Measurements from ENCODE around the gene TCF25.
A peak's percentile ranks its signal among the peaks of the same experiment; 100 is the strongest.

The TCF25 gene

GRCh38 chr16:89915303-89916232 lies 42.2 kb downstream of the TCF25 start:
- Histone ChIP-seq H3K27ac (ENCODE audit: low read length) (no peak overlapping the region), H3K4me1 (ENCODE audit: control insufficient read depth, insufficient read depth, low read length) (peaks cover 22% of the 10 kb centered on the region), H3K9me3 (ENCODE audit: control insufficient read depth in 2 of 2, low read length in 2 of 2) (no peaks in the 10 kb centered on the region), H3K4me3 (ENCODE audit: low read length in 2 of 2) (no peak overlapping the region), H3K9ac (ENCODE audit: low read length in 2 of 2) (no peak overlapping the region), H3K36me3 (ENCODE audit: control insufficient read depth in 2 of 2, insufficient read depth in 2 of 2, low read length in 2 of 2) (peaks cover 8 to 9% of the 10 kb centered on the region in 2 donors), H3K27me3 (ENCODE audit: control insufficient read depth in 1 of 2, insufficient read depth in 2 of 2, low read length in 2 of 2) (peaks cover 6 to 25% of the 10 kb centered on the region in 2 donors)

GRCh38 chr16:89917773-89918452 lies 44.5 kb downstream of the TCF25 start:
- H3K27ac ChIP-seq (ENCODE audit: low read length), result no peak overlapping the region
- H3K9me3 ChIP-seq (ENCODE audit: control insufficient read depth in 2 of 2, low read length in 2 of 2), result no peaks in the 10 kb centered on the region
- no peak overlapping the region for H3K9ac ChIP-seq (ENCODE audit: low read length in 2 of 2)
- H3K4me3 ChIP-seq (ENCODE audit: low read length in 2 of 2), result peak overlapping the region; percentile 32 to 68
- peaks cover 8 to 34% of the 10 kb centered on the region in 2 donors for H3K27me3 ChIP-seq (ENCODE audit: control insufficient read depth in 1 of 2, insufficient read depth in 2 of 2, low read length in 2 of 2)
- H3K36me3 ChIP-seq (ENCODE audit: control insufficient read depth in 2 of 2, insufficient read depth in 2 of 2, low read length in 2 of 2), result no peaks in the 10 kb centered on the region
- peaks cover 38% of the 10 kb centered on the region for H3K4me1 ChIP-seq (ENCODE audit: control insufficient read depth, insufficient read depth, low read length)

GRCh38 chr16:89918453-89919347 lies 45.3 kb downstream of the TCF25 start, which contains the start of gene MC1R:
TSS of gene MC1R (plus strand) at chr16:89918862. CDS start at chr16:89919259, 397 bp downstream.
- H3K27me3 ChIP-seq (ENCODE audit: control insufficient read depth in 1 of 2, insufficient read depth in 2 of 2, low read length in 2 of 2), result peaks cover 8 to 40% of the 10 kb centered on the region in 2 donors
- H3K36me3 ChIP-seq (ENCODE audit: control insufficient read depth in 2 of 2, insufficient read depth in 2 of 2, low read length in 2 of 2), result no peaks in the 10 kb centered on the region
- H3K9ac ChIP-seq (ENCODE audit: low read length in 2 of 2), result no peak within 1 kb of the TSS
- no peaks in the 10 kb centered on the region for H3K9me3 ChIP-seq (ENCODE audit: control insufficient read depth in 2 of 2, low read length in 2 of 2)
- peaks cover 43% of the 10 kb centered on the region for H3K4me1 ChIP-seq (ENCODE audit: control insufficient read depth, insufficient read depth, low read length)
- H3K27ac ChIP-seq (ENCODE audit: low read length), result no peak within 1 kb of the TSS
- H3K4me3 ChIP-seq (ENCODE audit: low read length in 2 of 2), result peak within 1 kb of the TSS; percentile 32 to 68

GRCh38 chr16:89919535-89920406 lies 46.4 kb downstream of the TCF25 start:
- Histone ChIP-seq H3K9me3 (ENCODE audit: control insufficient read depth in 2 of 2, low read length in 2 of 2) (no peaks in the 10 kb centered on the region), H3K4me3 (ENCODE audit: low read length in 2 of 2) (no peak overlapping the region), H3K4me1 (ENCODE audit: control insufficient read depth, insufficient read depth, low read length) (peaks cover 46% of the 10 kb centered on the region), H3K9ac (ENCODE audit: low read length in 2 of 2) (no peak overlapping the region), H3K36me3 (ENCODE audit: control insufficient read depth in 2 of 2, insufficient read depth in 2 of 2, low read length in 2 of 2) (no peaks in the 10 kb centered on the region), H3K27me3 (ENCODE audit: control insufficient read depth in 1 of 2, insufficient read depth in 2 of 2, low read length in 2 of 2) (peaks cover 14 to 50% of the 10 kb centered on the region in 2 donors), H3K27ac (ENCODE audit: low read length) (no peak overlapping the region)

GRCh38 chr16:89920723-89921122 lies 47.3 kb downstream of the TCF25 start:
- Histone ChIP-seq H3K4me1 (ENCODE audit: control insufficient read depth, insufficient read depth, low read length) (peaks cover 49% of the 10 kb centered on the region), H3K9me3 (ENCODE audit: control insufficient read depth in 2 of 2, low read length in 2 of 2) (no peaks in the 10 kb centered on the region), H3K27me3 (ENCODE audit: control insufficient read depth in 1 of 2, insufficient read depth in 2 of 2, low read length in 2 of 2) (peaks cover 18 to 58% of the 10 kb centered on the region in 2 donors), H3K4me3 (ENCODE audit: low read length in 2 of 2) (no peak overlapping the region), H3K36me3 (ENCODE audit: control insufficient read depth in 2 of 2, insufficient read depth in 2 of 2, low read length in 2 of 2) (no peaks in the 10 kb centered on the region), H3K9ac (ENCODE audit: low read length in 2 of 2) (no peak overlapping the region), H3K27ac (ENCODE audit: low read length) (no peak overlapping the region)

- Histone ChIP-seq H3K9me3 (ENCODE audit: control insufficient read depth in 2 of 2, low read length in 2 of 2) (no peaks in the 10 kb centered on the region), H3K9ac (ENCODE audit: low read length in 2 of 2) (no peak overlapping the region), H3K27ac (ENCODE audit: low read length) (no peak overlapping the region), H3K36me3 (ENCODE audit: control insufficient read depth in 2 of 2, insufficient read depth in 2 of 2, low read length in 2 of 2) (no peaks in the 10 kb centered on the region), H3K4me1 (ENCODE audit: control insufficient read depth, insufficient read depth, low read length) (peaks cover 53% of the 10 kb centered on the region), H3K4me3 (ENCODE audit: low read length in 2 of 2) (no peak overlapping the region), H3K27me3 (ENCODE audit: control insufficient read depth in 1 of 2, insufficient read depth in 2 of 2, low read length in 2 of 2) (peaks cover 18 to 63% of the 10 kb centered on the region in 2 donors)
Observed at GRCh38 chr16:89921131-89921701, 47.8 kb downstream of the TCF25 start.

- H3K4me1 ChIP-seq (ENCODE audit: control insufficient read depth, insufficient read depth, low read length), result peaks cover 56% of the 10 kb centered on the region
- peaks cover 18 to 63% of the 10 kb centered on the region in 2 donors for H3K27me3 ChIP-seq (ENCODE audit: control insufficient read depth in 1 of 2, insufficient read depth in 2 of 2, low read length in 2 of 2)
- no peaks in the 10 kb centered on the region for H3K9me3 ChIP-seq (ENCODE audit: control insufficient read depth in 2 of 2, low read length in 2 of 2)
- peak overlapping the region in 1 of 2 donors; percentile 62 for H3K9ac ChIP-seq (ENCODE audit: low read length in 2 of 2)
- H3K27ac ChIP-seq (ENCODE audit: low read length), result peak overlapping the region; percentile 31
- H3K4me3 ChIP-seq (ENCODE audit: low read length in 2 of 2), result peak overlapping the region; percentile 67 to 76
- H3K36me3 ChIP-seq (ENCODE audit: control insufficient read depth in 2 of 2, insufficient read depth in 2 of 2, low read length in 2 of 2), result no peaks in the 10 kb centered on the region
Observed at GRCh38 chr16:89921702-89922476, 48.5 kb downstream of the TCF25 start.

- H3K27me3 ChIP-seq (ENCODE audit: control insufficient read depth in 1 of 2, insufficient read depth in 2 of 2, low read length in 2 of 2), result peaks cover 18 to 63% of the 10 kb centered on the region in 2 donors
- H3K27ac ChIP-seq (ENCODE audit: low read length), result peak overlapping the region; percentile 53
- peak overlapping the region in 1 of 2 donors; percentile 69 for H3K9ac ChIP-seq (ENCODE audit: low read length in 2 of 2)
- peaks cover 56% of the 10 kb centered on the region for H3K4me1 ChIP-seq (ENCODE audit: control insufficient read depth, insufficient read depth, low read length)
- H3K36me3 ChIP-seq (ENCODE audit: control insufficient read depth in 2 of 2, insufficient read depth in 2 of 2, low read length in 2 of 2), result no peaks in the 10 kb centered on the region
- no peaks in the 10 kb centered on the region for H3K9me3 ChIP-seq (ENCODE audit: control insufficient read depth in 2 of 2, low read length in 2 of 2)
- H3K4me3 ChIP-seq (ENCODE audit: low read length in 2 of 2), result peak overlapping the region; percentile 67 to 76
Observed at GRCh38 chr16:89922477-89922883, 49.1 kb downstream of the TCF25 start.
